Measurements from ENCODE around the gene SCLT1. TPM values are rescaled to one million over a fixed set of nuclear protein-coding genes. Genes with fewer than 3 reads are reported as not detected.
A peak's percentile ranks its signal among the peaks of the same experiment; 100 is the strongest.
"Not testable (repeated sequence)": the region's sequence is repeated elsewhere in the genome, so short reads cannot be mapped to it uniquely, and the experiment has no call there.

Gene SCLT1
- polyA plus RNA-seq, 1 experiment, result 3.1 TPM

GRCh38 chr4:129077326-129077725, 16.0 kb downstream of the SCLT1 start:
- CTCF ChIA-PET, result no interaction called here
- peaks cover 6% of the 10 kb centered on the region for H3K36me3 ChIP-seq (ENCODE audit: control insufficient read depth, insufficient read depth, low read length)
- POLR2A ChIA-PET, result no interaction called here
- no peak for DNase-seq (ENCODE audit: low read depth)
- H3K4me3 ChIP-seq (ENCODE audit: low read depth, low read length), result no peak overlapping the region
- TF ChIP-seq CTCF (IDR thresholded peaks at IDR 0.05; ENCODE audit: insufficient read depth, low read depth, low read length), result no peak
- H3K27me3 ChIP-seq (ENCODE audit: control insufficient read depth, insufficient read depth, low read length), result no peaks in the 10 kb centered on the region

GRCh38 chr4:129069537-129069936, 23.8 kb downstream of the SCLT1 start:
- H3K27me3 ChIP-seq (ENCODE audit: control insufficient read depth, insufficient read depth, low read length); H3K4me3 ChIP-seq (ENCODE audit: low read depth, low read length); CTCF ChIA-PET; POLR2A ChIA-PET; DNase-seq (ENCODE audit: low read depth); H3K36me3 ChIP-seq (ENCODE audit: control insufficient read depth, insufficient read depth, low read length): not testable (repeated sequence)

GRCh38 chr4:129064717-129065116, 28.6 kb downstream of the SCLT1 start:
- ChIA-PET POLR2A (no interaction called here), CTCF (interaction anchor here (0.6 kb wide), 1 partner anchor 237 kb away, joined by 3 read pairs; no protein-coding TSS in a partner anchor)
- no peak for TF ChIP-seq CTCF (IDR thresholded peaks at IDR 0.05; ENCODE audit: insufficient read depth, low read depth, low read length)
- H3K27me3 ChIP-seq (ENCODE audit: control insufficient read depth, insufficient read depth, low read length), result no peaks in the 10 kb centered on the region
- peaks cover 2% of the 10 kb centered on the region for H3K36me3 ChIP-seq (ENCODE audit: control insufficient read depth, insufficient read depth, low read length)
- no peak overlapping the region for H3K4me3 ChIP-seq (ENCODE audit: low read depth, low read length)
- peak; percentile 13 for DNase-seq (ENCODE audit: low read depth)

- H3K27me3 ChIP-seq (ENCODE audit: control insufficient read depth, insufficient read depth, low read length), result no peaks in the 10 kb centered on the region
- no peak for DNase-seq (ENCODE audit: low read depth)
- no peak overlapping the region for H3K4me3 ChIP-seq (ENCODE audit: low read depth, low read length)
- TF ChIP-seq CTCF (IDR thresholded peaks at IDR 0.05; ENCODE audit: insufficient read depth, low read depth, low read length), result no peak
- H3K36me3 ChIP-seq (ENCODE audit: control insufficient read depth, insufficient read depth, low read length), result peaks cover 2% of the 10 kb centered on the region
- CTCF ChIA-PET, result no interaction called here
- POLR2A ChIA-PET, result no interaction called here
Measured at GRCh38 chr4:129063640-129064039, 29.7 kb downstream of the SCLT1 start.

- CTCF ChIA-PET, result no interaction called here
- POLR2A ChIA-PET, result no interaction called here
Measured at GRCh38 chr4:129062580-129062979, 30.8 kb downstream of the SCLT1 start.

More at GRCh38 chr4:129062580-129062979, 30.8 kb downstream of the SCLT1 start:
- Histone ChIP-seq H3K36me3 (ENCODE audit: control insufficient read depth, insufficient read depth, low read length) (peaks cover 2% of the 10 kb centered on the region), H3K4me3 (ENCODE audit: low read depth, low read length) (no peak overlapping the region), H3K27me3 (ENCODE audit: control insufficient read depth, insufficient read depth, low read length) (no peaks in the 10 kb centered on the region)
- DNase-seq (ENCODE audit: low read depth), result no peak
- no peak for TF ChIP-seq CTCF (IDR thresholded peaks at IDR 0.05; ENCODE audit: insufficient read depth, low read depth, low read length)
